GM19397 (cell line): Measurements from ENCODE around the gene DFFB.

ENCODE experiments used
- ATAC-seq: cut with Tn5 transposase; IDR thresholded peaks from one replicate; pipeline ENCODE4 v1.9.1; 2021; ENCODE audit warnings: mild to moderate bottlenecking, moderate library complexity; ENCODE audit not compliant: unreplicated experiment

The DFFB gene

GRCh38 chr1:3869751-3870301 lies 12.6 kb downstream of the DFFB start:
- no peak for ATAC-seq

GRCh38 chr1:3871451-3871805 lies 14.2 kb downstream of the DFFB start:
- no peak for ATAC-seq

- no peak for ATAC-seq
Observed at GRCh38 chr1:3872546-3872945, 15.3 kb downstream of the DFFB start.

DNA sequence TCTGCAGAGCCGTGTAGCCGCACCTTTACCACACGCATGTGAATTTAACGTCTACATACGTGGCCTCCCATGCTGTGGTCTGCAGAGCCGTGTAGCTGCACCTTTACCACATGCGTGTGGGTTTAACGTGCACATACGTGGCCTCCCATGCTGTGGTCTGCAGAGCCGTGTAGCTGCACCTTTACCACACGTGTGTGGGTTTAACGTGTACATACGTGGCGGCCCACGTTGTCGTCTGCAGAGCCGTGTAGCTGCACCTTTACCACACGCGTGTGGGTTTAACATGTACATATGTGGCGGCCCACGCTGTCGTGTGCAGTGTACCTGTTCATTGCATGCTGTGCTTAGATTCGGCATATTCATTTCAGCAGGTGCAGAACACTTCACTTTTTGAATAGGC lies 17.5 kb downstream of the DFFB start:
- no peak for ATAC-seq

GRCh38 chr1:3876716-3877115 lies 19.4 kb downstream of the DFFB start:
- no peak for ATAC-seq

DNA sequence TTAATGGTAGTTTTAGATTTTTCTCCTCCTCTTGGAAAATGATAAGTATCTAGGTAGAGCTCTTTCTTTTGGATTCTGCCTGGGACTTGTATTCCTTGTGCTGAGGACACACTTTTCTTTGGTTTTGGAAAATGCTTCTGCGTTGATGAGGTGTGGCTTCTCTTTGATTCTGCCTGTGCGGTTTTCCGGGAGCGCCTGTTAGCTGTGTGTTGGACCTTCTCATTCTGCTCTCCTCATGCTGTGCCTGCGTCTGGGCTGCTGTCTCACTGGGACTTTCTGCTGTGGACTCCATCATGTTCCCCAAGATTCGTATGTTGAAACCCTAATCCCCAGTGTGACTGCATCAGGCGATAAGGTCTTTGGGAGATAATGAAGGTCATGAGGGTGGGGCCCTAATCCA lies 21.8 kb downstream of the DFFB start:
- no peak for ATAC-seq

DNA sequence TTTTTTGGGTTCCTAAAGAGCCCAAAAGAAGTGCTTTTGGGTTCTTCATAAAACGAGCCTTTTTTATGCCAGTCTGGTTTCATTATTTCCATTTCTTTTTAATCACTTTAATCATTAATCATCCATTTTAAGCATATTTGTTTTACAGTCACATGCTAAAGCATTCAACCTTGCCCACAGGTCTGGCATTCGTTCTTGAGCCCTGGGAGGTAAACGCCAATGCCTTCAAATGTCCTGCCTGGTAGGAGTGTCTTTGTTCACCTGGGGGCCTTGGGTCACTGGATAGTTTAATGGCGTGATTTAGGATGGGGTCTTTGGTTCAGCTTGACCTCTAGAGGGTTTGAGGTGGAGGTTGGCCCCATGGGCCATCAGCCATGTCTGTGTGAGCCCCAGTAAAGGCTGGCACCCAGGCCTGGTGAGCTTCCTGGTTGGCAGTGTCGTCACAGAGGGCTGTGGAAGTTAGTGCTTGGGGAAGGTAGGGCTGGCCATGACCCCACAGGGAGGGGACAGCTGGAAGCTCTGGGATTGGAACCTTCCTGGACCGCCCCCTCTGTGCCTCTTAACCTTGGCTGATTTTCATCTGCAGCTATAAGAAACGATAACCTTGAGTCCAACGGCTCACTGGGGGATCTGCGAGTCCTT lies 22.6 kb downstream of the DFFB start:
- no peak for ATAC-seq

DNA sequence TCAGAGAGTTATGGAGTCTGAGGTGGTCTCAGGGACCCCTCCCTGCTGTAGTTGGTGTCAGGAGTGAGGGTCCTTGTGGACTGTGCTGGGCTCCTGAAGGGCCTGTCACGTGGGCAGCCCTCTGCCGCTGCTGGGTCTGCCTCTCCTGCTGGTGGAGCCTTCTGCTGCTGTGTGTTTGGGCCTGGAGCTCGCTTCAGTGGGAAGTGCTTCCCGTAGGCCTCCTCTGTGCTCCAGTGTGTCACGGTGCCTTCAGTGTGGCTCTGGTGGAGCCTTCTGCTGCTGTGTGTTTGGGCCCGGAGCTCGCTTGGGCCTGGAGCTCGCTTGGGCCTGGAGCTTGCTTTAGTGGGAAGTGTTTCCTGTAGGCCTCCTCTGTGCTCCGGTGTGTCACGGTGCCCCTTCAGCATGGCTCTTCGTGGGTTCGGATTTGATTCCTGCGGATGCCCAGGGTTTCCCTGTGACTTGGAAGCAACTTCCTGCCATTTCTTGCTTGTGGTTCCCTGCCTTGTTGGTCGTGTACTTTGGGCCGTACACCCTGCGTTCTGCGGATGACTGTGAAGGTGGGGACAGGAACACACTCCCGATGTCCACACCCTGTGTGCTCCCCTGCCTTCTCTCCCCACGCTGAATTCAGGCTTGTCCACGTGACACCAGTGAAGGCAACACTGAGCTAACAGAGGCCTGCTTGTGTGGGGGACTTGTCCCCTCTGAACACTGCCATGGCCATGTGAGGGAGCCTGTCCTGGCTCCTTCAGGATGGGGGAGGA lies 23.3 kb downstream of the DFFB start:
- ATAC-seq, result no peak

DNA sequence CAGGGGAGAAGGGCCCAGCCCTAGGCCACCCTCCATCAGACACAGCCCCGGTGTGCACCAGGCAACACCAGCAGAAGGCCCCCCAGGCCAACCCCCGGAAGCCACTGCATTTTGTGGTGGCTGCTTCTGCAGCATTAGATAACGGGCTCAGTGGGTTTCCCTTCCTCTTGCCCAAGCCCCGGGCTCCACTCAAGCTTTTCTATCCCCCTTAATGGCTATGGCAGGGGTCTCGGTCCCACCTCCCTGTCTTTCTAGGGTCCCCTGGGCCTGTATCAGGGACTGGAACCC lies 23.9 kb downstream of the DFFB start:
- no peak for ATAC-seq

DNA sequence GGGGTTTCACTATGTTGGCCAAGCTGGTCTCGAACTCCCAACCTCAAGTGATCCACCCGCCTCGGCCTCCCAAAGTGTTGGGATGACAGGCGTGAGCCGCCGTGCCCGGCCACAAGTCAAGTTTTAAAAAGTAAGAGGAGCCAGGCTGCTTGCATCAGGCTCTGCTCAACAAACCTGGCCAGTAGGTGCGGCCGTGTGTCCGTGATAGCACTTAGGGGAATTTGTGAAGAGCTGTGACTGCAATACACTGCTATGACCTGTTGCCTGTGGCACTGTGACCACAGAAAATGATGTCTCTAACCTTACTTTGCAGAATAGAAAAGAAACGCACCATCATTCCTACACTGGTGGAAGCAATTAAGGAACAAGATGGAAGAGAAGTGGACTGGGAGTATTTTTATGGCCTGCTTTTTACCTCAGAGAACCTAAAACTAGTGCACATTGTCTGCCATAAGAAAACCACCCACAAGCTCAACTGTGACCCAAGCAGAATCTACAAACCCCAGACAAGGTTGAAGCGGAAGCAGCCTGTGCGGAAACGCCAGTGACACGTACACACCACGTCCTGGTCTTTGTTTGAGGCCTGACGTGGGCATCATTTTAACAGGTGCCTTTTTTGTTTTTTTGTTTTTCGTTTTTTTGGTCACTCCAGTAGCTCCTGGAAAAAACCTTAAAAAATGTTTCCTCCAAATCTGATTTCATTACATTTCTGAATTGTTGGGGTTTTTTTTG lies 26.1 kb downstream of the DFFB start:
- no peak for ATAC-seq

GRCh38 chr1:3884966-3885365 lies 27.7 kb downstream of the DFFB start:
- ATAC-seq, result no peak

DNA sequence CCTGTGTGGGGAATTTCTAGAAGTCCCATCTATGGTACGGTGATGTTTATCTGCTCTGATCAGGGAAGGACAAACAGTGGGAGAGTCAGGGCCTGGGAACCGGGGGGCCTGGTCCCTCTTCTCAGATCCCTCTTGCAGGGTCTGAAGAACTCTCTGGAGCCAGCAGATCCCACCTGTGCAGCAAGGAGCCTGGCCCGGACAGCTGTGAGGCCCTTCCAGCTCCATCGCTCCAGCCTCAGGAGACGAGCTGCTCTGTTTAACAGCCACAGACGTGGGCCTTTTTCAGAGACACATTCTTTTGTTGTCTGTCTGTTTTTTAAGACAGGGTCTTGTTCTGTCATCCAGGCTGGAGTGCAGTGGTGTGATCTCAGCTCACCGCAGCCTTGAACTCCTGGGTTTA lies 28.3 kb downstream of the DFFB start:
- ATAC-seq, result no peak

DNA sequence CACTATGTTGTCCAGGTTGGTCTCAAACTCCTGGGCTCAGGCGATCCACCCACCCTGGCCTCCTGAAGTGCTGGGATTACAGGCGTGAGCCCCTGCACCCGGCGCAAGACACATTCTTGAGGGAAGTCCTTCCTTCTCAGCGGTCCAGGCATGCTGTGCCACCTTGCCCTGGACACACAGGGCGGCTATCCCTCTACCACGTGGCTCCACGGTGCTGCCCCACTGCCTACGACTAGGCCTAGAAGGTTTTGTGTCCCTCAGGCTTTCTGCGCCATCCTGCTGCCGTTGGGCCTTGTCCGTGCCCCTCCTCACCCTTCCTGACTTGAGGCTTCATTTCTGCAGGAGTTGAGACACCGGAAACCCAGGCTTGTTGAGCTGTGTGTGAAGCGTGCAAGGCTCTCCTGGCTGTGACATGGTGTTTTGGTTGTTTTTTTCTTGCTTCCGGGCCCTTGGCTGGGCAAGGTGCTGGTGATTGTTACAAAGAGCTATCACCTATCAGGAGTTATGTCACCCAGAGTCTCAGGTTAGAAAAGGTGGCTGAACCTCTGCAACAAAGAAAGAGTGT lies 28.9 kb downstream of the DFFB start:
- no peak for ATAC-seq

- no peak for ATAC-seq
Observed at GRCh38 chr1:3886691-3887090, 29.4 kb downstream of the DFFB start.

GRCh38 chr1:3888301-3888700 lies 31.0 kb downstream of the DFFB start:
- ATAC-seq, result no peak

- ATAC-seq, result no peak
Observed at GRCh38 chr1:3889936-3890335, 32.7 kb downstream of the DFFB start.

GRCh38 chr1:3890389-3891328 lies 33.4 kb downstream of the DFFB start:
- ATAC-seq, result no peak

DNA sequence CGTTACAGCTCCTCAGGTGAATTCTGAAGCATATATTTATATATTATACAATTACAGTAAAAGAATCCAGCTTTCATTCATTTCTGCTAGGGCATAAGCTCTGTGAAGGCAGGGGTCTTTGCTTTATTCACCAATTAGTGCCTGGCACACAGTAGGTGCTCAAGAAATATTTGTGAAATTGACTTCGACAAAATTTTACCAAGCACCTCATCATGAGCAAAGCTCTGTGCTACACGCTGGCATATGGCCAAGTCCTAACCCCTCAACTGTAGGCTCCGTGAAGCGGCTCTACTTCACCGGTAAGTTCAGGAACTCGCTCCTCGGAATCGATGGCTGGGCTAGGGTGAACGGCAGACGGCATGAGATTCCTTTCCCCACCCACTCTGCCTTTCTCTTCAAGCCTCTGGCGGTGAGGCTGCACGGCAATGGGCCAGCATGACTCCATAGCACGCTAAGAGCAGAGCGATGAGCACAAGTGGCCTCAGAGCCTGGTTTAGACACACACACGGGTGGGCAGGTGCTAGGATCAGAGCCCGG lies 34.1 kb downstream of the DFFB start:
- ATAC-seq, result no peak

DNA sequence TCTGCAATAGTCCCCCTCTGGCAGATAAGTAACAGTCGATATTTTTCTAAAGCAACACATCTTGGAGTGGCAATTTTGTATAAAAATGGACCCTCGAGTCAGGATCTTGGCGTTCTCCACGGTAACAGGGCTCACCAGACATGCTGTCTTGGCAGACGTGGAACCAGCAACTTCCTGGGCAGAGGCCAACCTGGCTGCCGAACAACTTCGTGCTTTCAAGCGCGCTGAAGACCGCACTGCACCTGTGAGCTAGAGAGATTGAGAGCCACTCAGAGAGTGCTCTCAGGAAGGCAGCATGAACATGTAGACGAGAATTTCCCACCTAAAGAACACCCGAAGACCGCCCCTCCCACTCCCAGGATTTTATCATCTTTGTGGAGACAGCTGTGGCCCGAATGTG lies 35.5 kb downstream of the DFFB start:
- ATAC-seq, result no peak

- ATAC-seq, result no peak
Observed at GRCh38 chr1:3893190-3893589, 35.9 kb downstream of the DFFB start.
